HG03558 (cell line): ENCODE data around the gene SLC7A4.
"Not testable (repeated sequence)": the region's sequence is repeated elsewhere in the genome, so short reads cannot be mapped to it uniquely, and the experiment has no call there.

ENCODE experiments used
- ATAC-seq: cut with Tn5 transposase; IDR thresholded peaks from one replicate; pipeline ENCODE4 v1.9.1; 2021; ENCODE audit warnings: moderate number of reproducible peaks; ENCODE audit not compliant: unreplicated experiment; ENCODE audit errors: extremely low read depth

The SLC7A4 gene

DNA sequence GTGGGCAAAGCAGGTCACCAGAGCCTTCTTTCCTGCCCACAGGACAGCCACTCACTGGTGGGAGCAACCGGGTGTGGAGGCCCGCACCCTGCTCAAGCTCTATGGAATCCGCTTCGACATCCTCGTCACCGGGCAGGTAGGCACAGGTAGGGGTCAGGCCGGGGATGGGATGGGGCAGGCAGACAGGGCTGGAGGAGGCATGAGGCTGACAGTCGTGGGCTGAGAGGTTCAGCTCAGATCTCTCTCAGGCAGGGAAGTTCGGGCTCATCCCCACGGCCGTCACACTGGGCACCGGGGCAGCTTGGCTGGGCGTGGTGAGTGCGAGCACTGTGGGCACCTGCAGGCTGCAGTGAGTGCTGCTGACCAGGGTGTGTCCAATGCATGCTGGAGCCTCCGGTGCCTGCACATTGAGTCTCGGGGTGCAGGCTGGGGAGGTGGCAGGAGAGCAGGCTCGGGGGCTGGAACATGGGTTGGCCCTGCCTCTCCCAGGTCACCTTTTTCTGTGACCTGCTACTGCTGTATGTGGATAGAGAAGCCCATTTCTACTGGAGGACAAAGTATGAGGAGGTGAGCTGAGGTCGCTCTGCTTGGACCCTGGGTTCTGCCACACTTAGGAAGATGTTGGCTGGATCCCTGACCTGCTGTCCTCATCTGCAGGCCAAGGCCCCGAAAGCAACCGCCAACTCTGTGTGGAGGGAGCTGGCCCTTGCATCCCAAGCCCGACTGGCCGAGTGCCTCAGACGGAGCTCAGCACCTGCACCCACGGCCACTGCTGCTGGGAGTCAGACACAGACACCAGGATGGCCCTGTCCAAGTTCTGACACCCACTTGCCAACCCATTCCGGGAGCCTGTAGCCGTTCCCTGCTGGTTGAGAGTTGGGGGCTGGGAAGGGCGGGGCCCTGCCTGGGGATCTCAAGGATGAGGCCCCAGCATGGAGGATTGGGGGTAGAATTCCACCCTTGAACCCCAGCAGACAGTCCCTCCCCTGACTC is 6.3 kb downstream of the SLC7A4 start:
- no peak for ATAC-seq

DNA sequence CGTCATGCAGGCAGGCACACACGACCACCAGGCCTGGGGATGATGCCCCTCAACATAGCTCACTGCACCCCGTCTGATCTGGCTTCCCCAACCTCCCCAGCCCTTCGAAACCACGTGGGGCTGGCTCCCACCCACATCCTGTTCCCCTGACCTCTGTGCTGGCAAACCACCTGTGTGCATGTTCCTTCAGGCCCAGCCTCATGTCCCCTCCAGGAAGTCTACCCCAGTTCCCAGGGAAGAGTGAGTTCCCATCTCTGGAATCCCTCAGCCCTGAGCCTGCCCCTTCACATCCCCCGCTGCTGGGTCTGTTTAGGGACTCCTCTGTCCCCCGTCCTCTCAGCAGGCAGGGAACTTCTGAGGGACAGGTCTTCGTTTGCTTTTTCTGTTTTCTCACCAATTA is 7.1 kb downstream of the SLC7A4 start:
- ATAC-seq, result no peak

DNA sequence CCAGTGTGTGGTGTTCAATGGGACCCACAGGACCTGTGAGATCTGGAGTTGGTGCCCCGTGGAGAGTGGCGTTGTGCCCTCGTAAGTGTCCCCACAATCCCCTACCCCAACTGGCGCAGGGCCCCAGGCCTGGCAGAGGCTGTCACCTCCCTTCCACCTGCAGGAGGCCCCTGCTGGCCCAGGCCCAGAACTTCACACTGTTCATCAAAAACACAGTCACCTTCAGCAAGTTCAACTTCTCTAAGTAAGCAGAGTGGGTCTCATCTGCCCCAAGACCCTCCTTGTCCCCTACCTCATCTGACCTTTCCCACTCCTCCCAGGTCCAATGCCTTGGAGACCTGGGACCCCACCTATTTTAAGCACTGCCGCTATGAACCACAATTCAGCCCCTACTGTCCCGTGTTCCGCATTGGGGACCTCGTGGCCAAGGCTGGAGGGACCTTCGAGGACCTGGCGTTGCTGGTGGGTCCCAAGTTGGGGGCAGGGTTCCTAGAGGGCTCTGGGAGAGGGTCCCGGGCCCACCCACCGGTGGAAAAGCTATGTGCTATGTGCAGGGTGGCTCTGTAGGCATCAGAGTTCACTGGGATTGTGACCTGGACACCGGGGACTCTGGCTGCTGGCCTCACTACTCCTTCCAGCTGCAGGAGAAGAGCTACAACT is 9.3 kb downstream of the SLC7A4 start:
- ATAC-seq, result no peak

DNA sequence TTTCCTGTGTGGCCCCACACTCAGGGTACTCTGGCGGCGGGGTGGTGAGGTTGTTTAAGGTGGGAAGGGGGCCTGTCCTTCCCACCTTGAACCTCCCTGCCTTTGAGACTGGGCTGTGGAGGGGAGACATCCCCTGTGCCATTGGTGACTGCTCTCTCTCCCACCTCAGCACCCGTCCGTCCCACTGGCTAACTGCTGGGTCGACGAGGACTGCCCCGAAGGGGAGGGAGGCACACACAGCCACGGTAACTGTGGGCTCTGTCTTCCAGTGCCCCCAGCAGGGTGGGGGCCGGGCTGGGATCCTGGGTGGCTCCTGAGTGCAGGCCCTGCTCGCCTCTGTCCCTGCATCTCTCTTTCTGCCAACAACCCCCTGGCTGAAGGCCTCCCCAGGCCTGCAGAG is 9.9 kb downstream of the SLC7A4 start:
- no peak for ATAC-seq

DNA sequence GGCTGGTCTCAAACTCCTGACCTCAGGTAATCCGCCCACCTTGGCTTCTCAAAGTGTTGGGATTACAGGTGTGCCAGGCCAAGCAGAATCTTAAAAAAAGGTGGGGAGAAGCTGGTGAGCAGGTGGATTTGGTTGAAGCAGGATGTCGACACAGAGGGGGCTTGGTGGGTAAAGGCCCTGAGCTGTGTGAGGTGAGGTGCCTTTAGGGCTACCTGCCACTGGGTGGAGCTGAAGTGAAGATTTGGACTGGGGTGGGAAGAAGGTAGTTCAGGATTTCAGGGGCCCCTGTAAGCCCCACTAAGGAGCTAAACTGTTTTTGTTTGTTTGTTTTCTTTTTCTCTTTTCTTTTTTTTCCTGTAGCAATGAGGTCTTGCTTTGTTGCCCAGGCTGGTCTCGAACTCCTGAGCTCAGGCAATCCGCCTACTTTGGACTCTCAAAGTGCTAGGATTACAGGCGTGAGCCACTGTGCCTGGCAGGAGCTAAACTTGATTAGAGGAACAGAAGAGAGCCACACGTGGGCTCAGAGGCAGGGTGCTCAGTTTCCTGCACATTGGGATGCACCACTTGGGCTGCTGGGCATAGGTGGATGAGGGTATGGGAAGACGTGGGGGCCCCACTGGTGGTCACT is 11.4 kb downstream of the SLC7A4 start:
- ATAC-seq, result no peak

DNA sequence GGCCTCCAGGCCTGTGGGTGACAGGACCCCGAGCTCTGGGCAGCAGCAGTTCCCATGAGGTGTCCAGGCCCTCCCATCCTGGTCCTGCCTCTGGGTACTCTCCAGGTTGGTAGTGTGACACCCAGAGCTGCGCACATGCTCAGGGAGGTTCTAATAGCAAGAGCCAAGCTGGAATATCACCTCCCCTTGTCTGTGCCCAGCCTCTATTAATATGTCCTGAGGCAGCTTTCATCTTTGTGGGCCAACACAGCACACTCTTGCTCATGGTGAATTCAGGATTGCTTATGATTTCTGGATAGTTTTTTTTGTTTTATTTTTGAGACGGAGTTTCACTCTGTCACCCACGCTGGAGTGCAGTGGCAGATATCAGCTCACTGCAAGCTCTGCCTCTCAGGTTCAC is 14.0 kb downstream of the SLC7A4 start:
- no peak for ATAC-seq

DNA sequence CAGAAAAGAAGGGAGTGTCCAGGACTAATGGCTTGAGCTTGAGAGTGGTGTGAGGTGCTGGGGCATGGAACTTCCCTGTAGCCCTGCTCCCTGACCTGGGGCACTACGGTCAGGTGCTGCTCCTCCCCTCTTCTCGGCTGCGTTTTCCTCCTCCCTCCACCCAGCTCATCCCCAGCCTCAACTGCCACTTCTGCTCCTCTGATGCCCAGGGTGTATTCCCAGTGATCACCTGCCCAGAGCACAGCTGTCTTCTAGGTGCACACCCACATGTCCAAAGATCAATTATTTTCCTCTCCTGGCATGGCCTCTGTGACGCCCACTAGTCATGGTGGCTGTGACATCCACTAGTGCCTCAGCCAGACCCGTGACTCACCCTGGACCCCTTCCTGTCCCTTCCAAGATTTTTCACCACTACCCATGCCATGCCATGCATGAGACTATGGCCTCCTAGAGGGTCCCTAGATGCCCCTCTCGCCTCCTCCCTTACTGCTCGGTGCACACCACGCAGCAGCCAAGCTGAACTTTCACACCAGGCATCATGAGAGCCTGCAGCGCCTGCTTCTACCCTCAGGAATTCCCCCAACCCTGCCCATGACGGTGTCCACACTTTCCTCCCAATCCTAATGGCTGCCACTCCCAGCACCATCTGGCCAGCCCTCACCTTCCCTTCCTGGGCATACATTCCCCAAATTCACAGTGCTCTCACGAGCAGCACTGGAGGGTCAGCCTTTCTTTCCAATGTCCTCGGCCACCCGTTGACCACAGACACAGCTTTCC is 15.5 kb downstream of the SLC7A4 start:
- ATAC-seq, result no peak

DNA sequence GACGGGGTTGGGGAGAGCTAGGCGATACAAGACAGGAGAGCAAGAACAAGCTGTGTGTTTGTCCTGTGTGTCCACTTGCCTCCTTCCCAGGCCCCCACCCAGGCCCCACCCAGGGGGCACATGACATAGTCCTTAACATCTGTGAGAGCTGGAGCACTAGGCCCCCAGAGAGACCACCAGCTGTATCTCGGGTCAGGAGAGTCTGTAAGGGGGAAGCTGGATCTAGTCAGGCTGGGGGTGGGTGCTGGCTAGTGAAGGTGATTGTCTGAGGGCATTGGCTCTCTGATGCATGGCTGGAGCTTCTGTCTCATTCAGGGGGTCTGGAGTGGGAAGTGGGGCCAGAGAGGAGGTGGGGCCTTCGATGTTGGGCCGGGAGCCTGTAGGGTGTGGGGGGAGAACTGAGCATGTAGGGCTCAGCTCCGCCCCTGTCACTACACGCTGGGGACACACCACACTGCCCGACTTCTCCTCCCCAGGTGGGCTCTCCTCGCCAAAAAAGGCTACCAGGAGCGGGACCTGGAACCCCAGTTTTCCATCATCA is 16.8 kb downstream of the SLC7A4 start:
- ATAC-seq, result no peak

DNA sequence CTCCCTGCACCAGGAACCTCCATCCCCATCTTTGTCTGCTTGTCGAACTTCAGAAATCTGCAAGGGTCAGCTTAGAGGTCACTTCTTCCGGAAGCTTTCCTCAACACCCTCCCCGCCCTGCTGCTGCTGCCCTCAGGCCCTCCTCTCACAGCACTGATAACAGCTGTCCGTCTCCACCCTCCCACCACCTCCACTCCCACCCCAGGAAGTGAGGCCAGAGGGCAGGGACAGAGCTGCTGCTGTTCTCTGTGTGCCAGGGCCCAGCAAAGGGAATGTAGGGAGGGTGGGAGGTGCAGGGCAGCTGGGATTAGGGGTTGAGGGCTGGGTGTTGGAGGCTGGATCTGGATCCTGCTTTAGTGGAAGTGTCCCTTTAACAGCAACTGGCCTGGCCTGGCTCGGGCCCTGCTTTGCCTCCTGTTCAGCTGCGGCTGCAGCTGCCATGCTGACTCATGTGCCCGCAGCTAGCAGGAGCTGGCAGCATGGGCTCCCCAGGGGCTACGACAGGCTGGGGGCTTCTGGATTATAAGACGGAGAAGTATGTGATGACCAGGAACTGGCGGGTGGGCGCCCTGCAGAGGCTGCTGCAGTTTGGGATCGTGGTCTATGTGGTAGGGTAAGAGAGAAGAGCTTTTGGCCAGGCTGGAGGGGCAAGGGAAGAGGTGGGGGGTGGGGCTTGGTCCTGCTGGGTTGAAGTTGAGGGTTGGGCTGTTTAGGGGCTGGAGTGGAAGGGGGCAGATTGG is 17.5 kb downstream of the SLC7A4 start, which contains the start of gene P2RX6:
P2RX6 (plus strand) TSS at position 440 of the 740 bp plus-strand sequence; CDS start at position 450, 10 bp downstream.
- ATAC-seq, result no peak

DNA sequence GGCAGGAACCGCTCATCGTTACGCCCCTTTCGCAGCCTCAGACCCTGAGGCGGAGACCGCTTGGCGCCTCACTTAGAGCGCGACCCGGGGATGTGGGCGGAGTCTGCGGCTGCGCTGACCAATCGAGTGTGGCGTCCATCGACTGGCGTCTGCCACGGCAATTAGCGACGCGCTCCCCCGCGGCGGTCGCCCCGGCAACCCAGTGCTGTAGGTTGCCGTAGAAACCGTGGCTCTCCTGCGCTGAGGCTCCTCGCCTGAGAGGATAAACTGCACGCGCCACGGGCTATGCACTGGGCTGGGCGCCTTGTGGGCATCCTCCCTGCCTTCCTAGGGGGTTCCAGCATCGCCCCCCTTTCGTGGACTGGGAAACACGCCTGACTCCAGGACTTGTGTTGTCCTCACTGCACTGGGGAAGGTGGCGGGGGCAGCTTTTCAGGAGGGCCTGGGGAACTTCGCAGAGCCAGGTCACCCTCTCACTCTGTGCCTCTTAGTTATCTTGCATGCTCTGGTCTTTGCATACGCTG is 18.1 kb downstream of the SLC7A4 start:
- peak; percentile 68 for ATAC-seq

DNA sequence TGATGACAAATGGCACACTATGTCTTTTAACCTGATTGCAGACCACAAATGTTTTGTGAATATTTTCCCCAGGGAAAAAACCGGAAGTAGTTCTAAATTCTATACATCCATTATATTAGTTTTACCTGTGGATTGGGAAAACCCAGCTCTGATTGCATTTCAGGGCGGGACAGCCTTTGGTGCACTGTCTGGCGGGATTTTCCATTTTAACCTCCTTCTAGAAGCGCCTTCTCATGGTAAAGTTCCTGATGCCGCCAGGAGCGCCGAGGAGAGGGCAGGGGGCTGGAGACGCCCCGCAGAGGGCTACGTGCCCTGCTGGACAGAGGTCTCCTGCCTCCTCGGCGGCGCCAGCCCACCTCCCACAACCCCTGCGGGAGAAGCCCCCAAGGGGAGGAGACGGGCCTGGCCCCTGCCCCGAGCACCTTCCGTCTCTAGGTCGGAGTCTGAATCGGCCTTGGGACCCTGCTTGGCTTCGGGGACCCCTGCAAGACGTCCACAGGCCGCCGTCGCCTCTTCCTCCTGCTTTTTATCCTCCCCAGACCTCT is 18.6 kb downstream of the SLC7A4 start:
- ATAC-seq, result no peak

DNA sequence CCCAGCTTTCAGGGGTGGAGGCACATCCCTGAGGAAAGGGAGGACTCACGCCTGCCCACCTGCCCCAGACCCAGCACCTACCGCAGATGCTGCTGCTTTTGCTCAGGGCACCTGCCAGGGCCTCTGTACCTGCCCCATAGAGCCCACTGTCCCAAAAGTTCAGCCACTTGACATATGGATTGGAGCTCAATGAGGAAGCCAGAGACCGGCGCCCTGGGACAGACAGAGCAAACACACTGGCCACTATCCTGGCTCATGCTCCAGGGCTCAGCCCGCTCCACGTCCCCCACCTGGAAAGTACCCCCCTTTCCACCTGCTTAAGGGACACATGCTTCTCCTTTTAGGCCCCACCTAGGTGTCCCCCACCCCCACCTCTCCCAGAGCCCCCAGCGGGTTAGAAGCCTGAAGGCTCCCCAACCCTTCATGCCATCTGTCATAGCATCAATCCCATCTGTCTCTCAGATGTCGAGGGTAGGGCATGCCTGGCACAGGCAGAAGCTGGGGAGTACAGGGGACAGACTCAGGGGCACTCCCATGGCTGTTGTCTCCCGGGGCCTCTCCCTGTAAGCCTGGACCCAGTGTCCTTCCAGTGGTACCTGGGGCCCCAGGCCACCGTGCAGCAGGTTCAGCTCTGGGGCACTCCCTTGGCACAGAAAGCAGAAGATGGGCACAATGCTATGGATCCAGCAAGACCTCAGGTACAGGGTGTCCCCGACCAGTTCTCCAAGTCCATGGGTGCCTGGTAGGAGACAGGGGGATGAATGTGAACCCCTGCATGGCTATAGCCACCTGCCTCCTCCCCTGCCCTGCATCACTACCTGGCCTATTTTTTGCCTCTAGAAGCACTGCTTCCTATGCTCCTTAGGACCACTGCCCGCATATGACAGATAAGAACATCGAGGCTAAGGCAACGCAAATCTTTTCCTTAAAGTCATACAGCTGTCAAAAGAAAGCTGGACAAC is 19.6 kb downstream of the SLC7A4 start:
- ATAC-seq, result no peak

DNA sequence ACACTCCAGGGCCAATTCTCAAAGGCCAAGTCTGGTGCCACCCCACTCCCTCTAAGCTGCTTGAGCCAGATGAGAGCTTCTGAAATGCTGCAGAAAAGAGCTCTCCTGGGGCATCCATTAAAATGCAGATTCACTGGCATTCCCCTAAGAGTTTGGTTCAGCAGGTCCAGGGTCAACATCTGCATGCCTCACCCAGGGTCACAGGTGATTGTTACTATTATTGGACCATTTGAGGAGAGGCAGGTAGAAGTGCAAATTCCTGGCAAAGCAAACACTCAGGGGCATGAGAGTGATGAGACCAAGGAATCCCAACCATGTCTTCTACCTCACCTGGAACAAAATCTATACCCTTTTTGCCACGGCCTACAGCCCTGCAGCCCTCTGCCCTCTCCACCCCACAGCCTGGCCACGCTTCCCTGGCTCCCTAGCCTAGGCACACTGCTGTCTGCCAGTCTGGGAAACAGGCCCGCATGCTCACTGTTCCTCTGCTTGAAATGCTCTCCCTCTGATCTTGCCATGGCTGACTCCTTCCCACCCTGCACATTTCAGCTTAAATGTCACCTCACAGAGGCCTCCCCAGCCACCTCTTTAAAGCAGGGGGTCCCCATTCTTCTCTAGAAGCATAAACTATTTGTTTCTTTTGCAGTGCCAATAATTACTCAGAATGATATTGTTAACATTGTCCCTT is 21.8 kb downstream of the SLC7A4 start:
- ATAC-seq, result no peak

DNA sequence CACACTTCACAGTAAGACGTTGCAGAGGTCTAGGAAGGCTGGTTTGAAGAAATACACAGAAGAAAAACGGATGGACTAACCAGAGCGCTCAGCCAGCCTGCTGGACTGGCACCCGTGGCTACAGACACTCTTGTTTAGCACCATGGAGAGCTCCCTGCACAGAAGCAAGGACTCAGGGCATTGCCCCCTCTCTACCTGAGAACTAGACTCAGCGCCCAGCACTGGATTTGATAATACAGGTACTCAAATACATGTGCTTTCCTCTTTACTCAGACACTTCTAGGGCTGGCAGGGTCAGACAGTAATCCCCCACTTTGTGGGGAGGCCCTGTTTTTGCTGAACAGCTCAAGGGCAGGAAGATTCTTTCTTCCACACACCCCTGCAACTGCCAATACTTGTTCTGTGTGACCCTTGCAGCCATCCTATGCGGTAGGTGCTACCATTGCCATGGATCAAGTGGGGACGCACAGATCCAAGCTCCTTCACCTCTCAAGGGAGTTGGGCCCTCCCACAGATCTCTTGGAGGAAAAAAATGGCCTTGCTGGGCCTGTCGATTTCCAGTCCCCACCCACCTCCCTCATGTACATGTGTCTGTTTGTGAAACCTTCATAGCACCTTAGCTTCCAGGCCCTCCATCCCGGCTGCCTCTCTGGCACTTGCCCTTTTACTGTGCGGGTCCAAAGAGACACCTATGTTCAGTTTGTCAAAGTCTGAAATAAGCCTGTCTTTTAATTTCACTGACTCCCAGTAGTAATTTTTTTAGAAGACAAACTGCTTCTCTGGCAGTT is 22.5 kb downstream of the SLC7A4 start:
- ATAC-seq, result no peak

DNA sequence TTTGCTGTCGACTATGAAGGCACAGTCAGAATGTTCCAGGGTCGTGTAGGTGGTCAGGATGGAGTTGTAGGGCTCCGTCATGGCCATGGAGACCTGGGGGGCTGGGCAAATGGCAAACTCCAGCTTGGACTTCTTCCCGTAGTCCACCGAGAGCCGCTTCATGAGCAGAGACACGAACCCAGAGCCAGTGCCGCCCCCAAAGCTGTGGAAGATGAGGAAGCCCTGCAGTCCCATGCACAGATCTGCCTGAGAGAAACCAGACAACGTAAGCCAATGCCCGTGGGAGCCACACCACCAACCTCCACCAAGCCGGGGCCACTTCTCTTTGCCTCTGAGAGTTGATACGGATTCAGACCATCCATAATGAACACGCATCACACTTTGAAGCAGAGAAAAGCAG is 23.2 kb downstream of the SLC7A4 start:
- ATAC-seq, result not testable (repeated sequence)

DNA sequence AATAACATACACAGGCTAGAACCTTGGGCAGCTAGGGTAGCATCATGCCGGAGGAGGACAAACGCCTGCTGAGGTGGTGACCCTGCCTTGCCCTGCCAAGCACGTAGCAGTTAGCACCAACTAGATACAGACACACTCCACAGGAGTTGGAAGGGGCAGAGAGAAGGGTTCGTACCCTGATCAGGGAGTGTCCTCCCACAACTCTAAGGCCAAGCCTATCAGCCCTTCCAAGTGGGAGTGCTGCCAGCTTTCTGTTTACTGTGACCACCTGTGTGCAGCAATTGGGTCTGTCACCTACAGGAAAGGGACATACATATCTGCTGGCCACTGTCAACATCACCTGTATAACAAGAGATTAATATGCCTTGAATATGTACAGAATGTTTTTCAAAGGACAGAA is 28.6 kb downstream of the SLC7A4 start:
- ATAC-seq, result no peak
